Astrocyte (in vitro differentiated cells and primary cell): Measurements from ENCODE around the gene SCAPER.

ENCODE experiments used
- EZH2 ChIP-seq: IDR thresholded peaks from 2 replicates; pipeline ENCODE4 v1.6.1; 2012; ENCODE audit warnings: mild to moderate bottlenecking, low read length, inconsistent platforms; ENCODE audit not compliant: insufficient read depth
- TF ChIP-seq, protein P1 (sequence below): IDR thresholded peaks from 2 replicates; pipeline ENCODE4 v1.5.1; 2011; ENCODE audit warnings: low read depth, mild to moderate bottlenecking, inconsistent platforms, low read length, moderate library complexity; ENCODE audit not compliant: insufficient read depth

DNA sequence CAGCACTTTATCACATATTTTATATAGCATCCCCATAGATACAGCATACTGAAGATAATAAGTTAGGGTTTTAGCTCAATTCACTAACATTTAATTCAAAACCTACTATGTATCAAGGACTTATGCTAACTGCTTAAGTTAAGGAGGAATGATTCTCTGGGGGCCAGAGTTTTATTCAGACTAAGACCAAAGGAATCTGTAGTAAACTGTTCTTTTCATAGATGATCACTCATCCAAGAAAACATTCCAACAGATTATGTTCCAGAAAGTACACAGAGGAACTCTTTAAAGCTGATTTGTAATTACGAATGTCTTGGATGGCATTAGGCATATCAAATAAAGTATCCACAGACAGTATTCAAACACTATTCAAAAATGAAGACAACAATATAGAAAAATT, 226.4 kb downstream of the SCAPER start:
- no peak for TF ChIP-seq EZH2
- TF ChIP-seq, protein P1, sequence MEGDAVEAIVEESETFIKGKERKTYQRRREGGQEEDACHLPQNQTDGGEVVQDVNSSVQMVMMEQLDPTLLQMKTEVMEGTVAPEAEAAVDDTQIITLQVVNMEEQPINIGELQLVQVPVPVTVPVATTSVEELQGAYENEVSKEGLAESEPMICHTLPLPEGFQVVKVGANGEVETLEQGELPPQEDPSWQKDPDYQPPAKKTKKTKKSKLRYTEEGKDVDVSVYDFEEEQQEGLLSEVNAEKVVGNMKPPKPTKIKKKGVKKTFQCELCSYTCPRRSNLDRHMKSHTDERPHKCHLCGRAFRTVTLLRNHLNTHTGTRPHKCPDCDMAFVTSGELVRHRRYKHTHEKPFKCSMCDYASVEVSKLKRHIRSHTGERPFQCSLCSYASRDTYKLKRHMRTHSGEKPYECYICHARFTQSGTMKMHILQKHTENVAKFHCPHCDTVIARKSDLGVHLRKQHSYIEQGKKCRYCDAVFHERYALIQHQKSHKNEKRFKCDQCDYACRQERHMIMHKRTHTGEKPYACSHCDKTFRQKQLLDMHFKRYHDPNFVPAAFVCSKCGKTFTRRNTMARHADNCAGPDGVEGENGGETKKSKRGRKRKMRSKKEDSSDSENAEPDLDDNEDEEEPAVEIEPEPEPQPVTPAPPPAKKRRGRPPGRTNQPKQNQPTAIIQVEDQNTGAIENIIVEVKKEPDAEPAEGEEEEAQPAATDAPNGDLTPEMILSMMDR = no peak
